ENCODE results near the gene SCEL. TPM values are rescaled to one million over a fixed set of nuclear protein-coding genes. Genes with fewer than 3 reads are reported as not detected.

SCEL gene
- total and polyA plus RNA-seq, 2 experiments from 2014 or later, result 5.4 to 5.8 TPM

GRCh38 chr13:77545626-77546412, 10.3 kb downstream of the SCEL start:
- H3K9me3 ChIP-seq (ENCODE audit: low read depth), result no peaks in the 10 kb centered on the region
- no peaks in the 10 kb centered on the region for H3K79me2 ChIP-seq
- no peak overlapping the region for H3K4me3 ChIP-seq
- no peaks in the 10 kb centered on the region for H4K20me1 ChIP-seq (ENCODE audit: insufficient read depth, poor library complexity, severe bottlenecking)
- H3K4me2 ChIP-seq, result no peak overlapping the region
- H3K4me1 ChIP-seq (ENCODE audit: insufficient read depth), result no peaks in the 10 kb centered on the region
- no peak for TF ChIP-seq EZH2 (IDR thresholded peaks at IDR 0.05; ENCODE audit: borderline replicate concordance)
- TF ChIP-seq, protein P1, sequence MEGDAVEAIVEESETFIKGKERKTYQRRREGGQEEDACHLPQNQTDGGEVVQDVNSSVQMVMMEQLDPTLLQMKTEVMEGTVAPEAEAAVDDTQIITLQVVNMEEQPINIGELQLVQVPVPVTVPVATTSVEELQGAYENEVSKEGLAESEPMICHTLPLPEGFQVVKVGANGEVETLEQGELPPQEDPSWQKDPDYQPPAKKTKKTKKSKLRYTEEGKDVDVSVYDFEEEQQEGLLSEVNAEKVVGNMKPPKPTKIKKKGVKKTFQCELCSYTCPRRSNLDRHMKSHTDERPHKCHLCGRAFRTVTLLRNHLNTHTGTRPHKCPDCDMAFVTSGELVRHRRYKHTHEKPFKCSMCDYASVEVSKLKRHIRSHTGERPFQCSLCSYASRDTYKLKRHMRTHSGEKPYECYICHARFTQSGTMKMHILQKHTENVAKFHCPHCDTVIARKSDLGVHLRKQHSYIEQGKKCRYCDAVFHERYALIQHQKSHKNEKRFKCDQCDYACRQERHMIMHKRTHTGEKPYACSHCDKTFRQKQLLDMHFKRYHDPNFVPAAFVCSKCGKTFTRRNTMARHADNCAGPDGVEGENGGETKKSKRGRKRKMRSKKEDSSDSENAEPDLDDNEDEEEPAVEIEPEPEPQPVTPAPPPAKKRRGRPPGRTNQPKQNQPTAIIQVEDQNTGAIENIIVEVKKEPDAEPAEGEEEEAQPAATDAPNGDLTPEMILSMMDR (IDR thresholded peaks at IDR 0.05; ENCODE audit: poor library complexity), result no peak
- TF ChIP-seq EZH2phosphoT487 (IDR thresholded peaks at IDR 0.05; ENCODE audit: low read depth, severe bottlenecking, unreplicated experiment), result no peak
- H3K27me3 ChIP-seq, result no peaks in the 10 kb centered on the region
- DNase-seq (ENCODE audit: low spot score), result no peak
- H3K9me2 ChIP-seq (replicated peaks; ENCODE audit: insufficient read depth), result no peaks in the 10 kb centered on the region
- no peak overlapping the region for H2AFZ ChIP-seq
- H3K36me3 ChIP-seq (replicated peaks; ENCODE audit: insufficient read depth, low read depth), result no peaks in the 10 kb centered on the region
- 86% methylated on average over 3 of the region's 3 CpGs for WGBS (ENCODE audit: low lambda C conversion rate, missing lambda C conversion rate)
- H3K27ac ChIP-seq, result no peak overlapping the region

- H3K27ac ChIP-seq, result no peak overlapping the region
- H3K9me2 ChIP-seq (replicated peaks; ENCODE audit: insufficient read depth), result no peaks in the 10 kb centered on the region
- no peaks in the 10 kb centered on the region for H3K4me1 ChIP-seq (ENCODE audit: insufficient read depth)
- H3K9me3 ChIP-seq (ENCODE audit: low read depth), result no peaks in the 10 kb centered on the region
- H3K79me2 ChIP-seq, result no peaks in the 10 kb centered on the region
- 94% methylated on average over 1 of the region's 1 CpG for WGBS (ENCODE audit: low lambda C conversion rate, missing lambda C conversion rate)
- TF ChIP-seq, protein P1 (IDR thresholded peaks at IDR 0.05; ENCODE audit: poor library complexity), result no peak
- TF ChIP-seq EZH2phosphoT487 (IDR thresholded peaks at IDR 0.05; ENCODE audit: low read depth, severe bottlenecking, unreplicated experiment) (no peak), EZH2 (IDR thresholded peaks at IDR 0.05; ENCODE audit: borderline replicate concordance) (no peak)
- H3K36me3 ChIP-seq (replicated peaks; ENCODE audit: insufficient read depth, low read depth), result no peaks in the 10 kb centered on the region
- H3K27me3 ChIP-seq, result no peaks in the 10 kb centered on the region
- no peaks in the 10 kb centered on the region for H4K20me1 ChIP-seq (ENCODE audit: insufficient read depth, poor library complexity, severe bottlenecking)
- no peak overlapping the region for H2AFZ ChIP-seq
- H3K4me3 ChIP-seq, result no peak overlapping the region
- DNase-seq (ENCODE audit: low spot score), result no peak
- no peak overlapping the region for H3K4me2 ChIP-seq
Observed at GRCh38 chr13:77548095-77548494, 12.6 kb downstream of the SCEL start.

- H3K4me3 ChIP-seq, result no peak overlapping the region
- H2AFZ ChIP-seq, result no peak overlapping the region
- no peak overlapping the region for H3K27ac ChIP-seq
- no peaks in the 10 kb centered on the region for H3K36me3 ChIP-seq (replicated peaks; ENCODE audit: insufficient read depth, low read depth)
- H3K27me3 ChIP-seq, result no peaks in the 10 kb centered on the region
- TF ChIP-seq EZH2 (IDR thresholded peaks at IDR 0.05; ENCODE audit: borderline replicate concordance), result no peak
- no peak for TF ChIP-seq EZH2phosphoT487 (IDR thresholded peaks at IDR 0.05; ENCODE audit: low read depth, severe bottlenecking, unreplicated experiment)
- TF ChIP-seq, protein P1 (IDR thresholded peaks at IDR 0.05; ENCODE audit: poor library complexity), result no peak
- WGBS (ENCODE audit: low lambda C conversion rate, missing lambda C conversion rate), result 84% methylated on average over 3 of the region's 3 CpGs
- H3K4me2 ChIP-seq, result no peak overlapping the region
- no peaks in the 10 kb centered on the region for H3K4me1 ChIP-seq (ENCODE audit: insufficient read depth)
- H3K9me3 ChIP-seq (ENCODE audit: low read depth), result no peaks in the 10 kb centered on the region
- H4K20me1 ChIP-seq (ENCODE audit: insufficient read depth, poor library complexity, severe bottlenecking), result no peaks in the 10 kb centered on the region
- no peak for DNase-seq (ENCODE audit: low spot score)
- no peaks in the 10 kb centered on the region for H3K9me2 ChIP-seq (replicated peaks; ENCODE audit: insufficient read depth)
- H3K79me2 ChIP-seq, result no peaks in the 10 kb centered on the region
Observed at GRCh38 chr13:77548594-77548993, 13.1 kb downstream of the SCEL start.

Measured in hepatocyte (in vitro differentiated cells).